Measurements from ENCODE around the gene ADAMTS2.

ADAMTS2 gene

DNA sequence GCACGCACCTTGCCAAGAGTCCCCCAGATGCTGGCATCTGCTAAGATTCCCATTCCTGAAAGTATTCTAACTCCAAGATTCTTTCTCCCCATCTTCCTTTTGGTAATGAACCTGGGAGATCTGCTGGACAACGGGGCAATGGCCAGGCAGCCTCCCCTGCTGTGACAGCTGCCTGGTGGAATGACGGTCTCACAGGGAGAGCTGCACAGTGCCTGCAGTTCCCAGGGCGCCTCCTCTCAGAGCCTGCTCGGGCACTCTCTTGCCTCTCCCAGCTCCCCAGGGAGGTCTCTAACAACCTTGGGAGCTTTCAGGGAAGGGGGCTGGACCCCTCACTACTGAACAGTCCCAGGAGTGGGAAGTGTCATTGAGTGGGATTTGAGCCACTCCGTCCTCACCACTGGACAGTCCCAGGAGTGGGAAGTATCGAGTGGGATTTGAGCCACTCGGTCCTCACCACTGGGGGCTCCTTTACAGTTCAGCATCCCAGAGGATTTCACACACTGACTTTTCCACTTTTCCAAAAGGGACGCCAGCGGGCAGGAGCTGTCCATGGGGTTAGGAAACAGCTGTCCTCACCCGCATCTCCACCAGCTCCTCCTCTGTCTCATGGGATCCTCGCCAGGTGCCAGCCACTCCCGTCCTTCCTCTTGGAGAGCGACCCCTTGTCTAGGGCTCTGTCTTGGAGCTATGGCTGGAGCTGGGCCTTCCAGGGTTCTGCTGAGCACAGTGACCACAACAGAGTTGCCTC is 65.7 kb downstream of the ADAMTS2 start:
- no peak overlapping the region for H3K9ac ChIP-seq (ENCODE audit: low read length)
- H3K27me3 ChIP-seq (ENCODE audit: control insufficient read depth, insufficient read depth, low read length), result no peaks in the 10 kb centered on the region
- H3K9me3 ChIP-seq (ENCODE audit: control insufficient read depth, low read length), result no peaks in the 10 kb centered on the region
- H3K4me1 ChIP-seq (ENCODE audit: control insufficient read depth, insufficient read depth, low read length), result peaks cover 4% of the 10 kb centered on the region
- H3K4me3 ChIP-seq (ENCODE audit: low read length), result no peak overlapping the region
- no peaks in the 10 kb centered on the region for H3K36me3 ChIP-seq (ENCODE audit: control insufficient read depth, insufficient read depth, low read length)

DNA sequence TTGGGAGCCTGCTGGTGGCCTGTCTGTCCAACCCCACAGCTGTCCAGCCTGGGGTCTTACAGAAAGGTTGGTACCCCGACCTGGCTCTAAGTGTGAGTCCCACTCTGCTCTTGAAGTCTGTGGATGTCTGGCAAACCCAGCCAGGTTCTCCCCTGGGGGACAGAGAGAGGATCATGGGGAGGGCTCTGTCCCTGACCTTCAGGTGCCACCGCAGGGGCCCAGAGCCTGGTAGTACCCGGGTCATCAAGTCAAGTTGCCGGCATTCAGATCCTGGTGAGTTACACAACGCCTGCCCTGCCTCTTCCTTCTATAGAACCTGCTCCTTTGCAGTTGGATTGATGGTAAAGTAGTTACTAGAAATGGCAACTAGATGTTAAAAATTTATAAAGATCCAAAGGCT is 66.7 kb downstream of the ADAMTS2 start:
- no peaks in the 10 kb centered on the region for H3K36me3 ChIP-seq (ENCODE audit: control insufficient read depth, insufficient read depth, low read length)
- peaks cover 4% of the 10 kb centered on the region for H3K4me1 ChIP-seq (ENCODE audit: control insufficient read depth, insufficient read depth, low read length)
- no peaks in the 10 kb centered on the region for H3K9me3 ChIP-seq (ENCODE audit: control insufficient read depth, low read length)
- no peak overlapping the region for H3K9ac ChIP-seq (ENCODE audit: low read length)
- no peaks in the 10 kb centered on the region for H3K27me3 ChIP-seq (ENCODE audit: control insufficient read depth, insufficient read depth, low read length)
- H3K4me3 ChIP-seq (ENCODE audit: low read length), result no peak overlapping the region

DNA sequence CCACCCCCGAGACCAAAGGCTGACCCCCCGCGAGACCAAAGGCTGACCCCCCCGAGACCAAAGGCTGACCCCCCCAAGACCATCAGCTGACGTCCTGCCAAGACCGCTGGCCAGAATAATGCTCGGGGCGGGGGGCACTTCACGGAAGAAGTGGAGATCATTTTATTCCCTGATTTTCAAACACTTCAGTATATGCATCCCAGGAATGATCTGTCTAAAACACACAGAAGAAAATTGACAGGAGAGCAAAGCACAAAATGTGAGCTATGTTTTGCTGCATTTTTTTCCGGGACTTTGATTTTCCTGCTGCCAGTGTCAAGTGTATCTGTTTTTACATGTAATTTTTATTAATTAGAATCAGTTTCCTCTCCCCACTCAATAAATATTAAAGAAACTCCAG is 67.1 kb downstream of the ADAMTS2 start:
- H3K9me3 ChIP-seq (ENCODE audit: control insufficient read depth, low read length), result no peaks in the 10 kb centered on the region
- peaks cover 4% of the 10 kb centered on the region for H3K4me1 ChIP-seq (ENCODE audit: control insufficient read depth, insufficient read depth, low read length)
- H3K27me3 ChIP-seq (ENCODE audit: control insufficient read depth, insufficient read depth, low read length), result no peaks in the 10 kb centered on the region
- H3K4me3 ChIP-seq (ENCODE audit: low read length), result no peak overlapping the region
- H3K36me3 ChIP-seq (ENCODE audit: control insufficient read depth, insufficient read depth, low read length), result no peaks in the 10 kb centered on the region
- no peak overlapping the region for H3K9ac ChIP-seq (ENCODE audit: low read length)

DNA sequence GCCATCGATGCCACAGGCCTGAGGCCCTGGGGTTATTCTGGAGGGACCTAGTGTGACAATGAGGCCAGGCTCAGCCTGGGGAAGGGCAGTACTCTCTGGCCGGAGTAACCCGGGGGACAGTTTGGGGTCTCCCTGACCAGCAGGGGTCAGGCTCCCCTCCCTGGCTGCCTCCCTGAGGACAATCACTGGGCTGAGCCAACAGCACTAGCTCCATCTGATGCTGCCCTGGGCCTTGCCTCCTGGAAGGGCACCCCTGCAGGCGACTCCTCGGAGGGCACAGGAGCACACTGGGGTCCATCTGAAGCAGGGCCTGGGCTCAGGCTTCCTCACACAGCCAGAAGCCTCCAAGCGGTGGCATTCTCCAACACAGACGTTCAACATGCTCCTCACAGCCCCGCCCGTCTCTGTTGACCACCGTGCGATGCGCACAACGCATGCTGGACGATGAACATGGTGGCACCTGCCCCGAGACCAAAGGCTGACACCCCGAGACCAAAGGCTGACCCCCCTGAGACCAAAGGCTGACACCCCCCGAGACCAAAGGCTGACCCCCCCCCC is 68.3 kb downstream of the ADAMTS2 start:
- H3K4me3 ChIP-seq (ENCODE audit: low read length), result no peak overlapping the region
- H3K27me3 ChIP-seq (ENCODE audit: control insufficient read depth, insufficient read depth, low read length), result no peaks in the 10 kb centered on the region
- H3K4me1 ChIP-seq (ENCODE audit: control insufficient read depth, insufficient read depth, low read length), result peaks cover 4% of the 10 kb centered on the region
- H3K36me3 ChIP-seq (ENCODE audit: control insufficient read depth, insufficient read depth, low read length), result no peaks in the 10 kb centered on the region
- H3K9ac ChIP-seq (ENCODE audit: low read length), result no peak overlapping the region
- H3K9me3 ChIP-seq (ENCODE audit: control insufficient read depth, low read length), result no peaks in the 10 kb centered on the region

DNA sequence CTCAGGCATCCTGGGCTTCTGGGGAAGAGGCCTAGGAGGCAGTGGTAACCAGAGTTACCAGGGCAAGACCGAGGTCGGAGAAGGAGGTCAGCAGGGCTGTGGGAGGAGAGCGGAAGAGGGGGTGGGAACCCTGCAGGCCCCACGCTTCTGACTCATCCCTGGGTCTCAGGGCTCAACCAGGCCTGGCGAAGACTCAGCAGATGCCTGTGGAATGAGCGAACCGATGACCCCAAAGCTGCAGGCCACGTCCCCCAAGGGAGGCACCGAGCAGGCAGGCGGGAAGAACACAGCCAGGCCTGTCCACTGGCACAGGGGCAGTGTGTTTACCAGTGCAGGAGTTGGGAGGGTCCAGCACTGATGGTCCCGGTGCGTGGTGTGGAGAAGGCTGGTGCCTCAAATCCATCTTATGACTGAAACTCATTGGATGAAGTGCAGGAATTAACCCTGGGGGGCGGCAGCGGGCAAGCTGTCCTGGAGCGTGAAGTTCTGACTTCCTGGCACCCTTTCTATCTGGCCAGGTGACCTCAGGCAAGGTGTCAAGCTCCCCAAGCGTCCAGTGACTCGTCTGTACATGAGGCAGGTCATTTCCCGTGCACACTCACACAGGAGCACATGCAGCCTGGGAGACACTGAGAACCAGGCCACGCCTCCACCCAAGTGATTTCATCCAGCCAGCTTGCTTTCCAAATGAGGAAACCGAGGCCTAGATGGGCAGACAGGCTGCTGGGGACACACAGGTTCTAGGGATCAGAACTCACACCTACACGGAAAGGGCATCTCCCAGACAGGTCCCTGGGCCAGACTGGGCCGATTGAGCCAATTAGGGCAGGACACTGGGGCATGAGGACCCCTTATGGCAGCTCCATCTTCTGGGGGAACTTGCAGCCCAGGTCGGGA is 69.1 kb downstream of the ADAMTS2 start:
- Histone ChIP-seq H3K9ac (ENCODE audit: low read length) (peak overlapping the region; percentile 5), H3K4me1 (ENCODE audit: control insufficient read depth, insufficient read depth, low read length) (peaks cover 4% of the 10 kb centered on the region), H3K4me3 (ENCODE audit: low read length) (no peak overlapping the region), H3K36me3 (ENCODE audit: control insufficient read depth, insufficient read depth, low read length) (no peaks in the 10 kb centered on the region), H3K27me3 (ENCODE audit: control insufficient read depth, insufficient read depth, low read length) (no peaks in the 10 kb centered on the region), H3K9me3 (ENCODE audit: control insufficient read depth, low read length) (no peaks in the 10 kb centered on the region)

DNA sequence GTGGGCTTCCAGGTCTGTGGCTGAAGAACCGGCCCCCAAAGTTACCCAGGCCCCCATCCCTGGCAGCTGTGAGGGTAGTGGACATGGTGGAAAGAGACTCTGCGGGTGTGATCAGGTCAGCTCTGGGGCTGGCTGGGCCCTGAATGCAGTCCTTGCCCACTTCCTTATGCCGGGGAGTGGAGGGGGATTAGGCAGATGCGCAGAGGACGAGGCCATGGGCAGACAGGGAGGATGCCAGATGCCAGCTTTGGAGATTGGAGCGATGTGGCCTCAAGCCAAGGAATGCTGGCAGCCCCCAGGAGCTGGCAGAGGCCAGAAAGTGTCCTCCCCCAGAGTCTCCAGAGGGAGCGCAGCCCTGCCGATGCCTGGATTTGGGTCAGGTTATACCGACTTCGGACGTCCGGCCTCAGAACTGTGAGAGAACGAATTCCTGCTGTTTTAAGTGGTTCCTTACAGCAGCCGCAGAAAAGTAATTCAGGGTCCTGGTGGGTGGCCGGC is 69.8 kb downstream of the ADAMTS2 start:
- H3K36me3 ChIP-seq (ENCODE audit: control insufficient read depth, insufficient read depth, low read length), result no peaks in the 10 kb centered on the region
- H3K4me3 ChIP-seq (ENCODE audit: low read length), result no peak overlapping the region
- no peaks in the 10 kb centered on the region for H3K27me3 ChIP-seq (ENCODE audit: control insufficient read depth, insufficient read depth, low read length)
- no peaks in the 10 kb centered on the region for H3K9me3 ChIP-seq (ENCODE audit: control insufficient read depth, low read length)
- H3K9ac ChIP-seq (ENCODE audit: low read length), result peak overlapping the region; percentile 5
- H3K4me1 ChIP-seq (ENCODE audit: control insufficient read depth, insufficient read depth, low read length), result peaks cover 4% of the 10 kb centered on the region

DNA sequence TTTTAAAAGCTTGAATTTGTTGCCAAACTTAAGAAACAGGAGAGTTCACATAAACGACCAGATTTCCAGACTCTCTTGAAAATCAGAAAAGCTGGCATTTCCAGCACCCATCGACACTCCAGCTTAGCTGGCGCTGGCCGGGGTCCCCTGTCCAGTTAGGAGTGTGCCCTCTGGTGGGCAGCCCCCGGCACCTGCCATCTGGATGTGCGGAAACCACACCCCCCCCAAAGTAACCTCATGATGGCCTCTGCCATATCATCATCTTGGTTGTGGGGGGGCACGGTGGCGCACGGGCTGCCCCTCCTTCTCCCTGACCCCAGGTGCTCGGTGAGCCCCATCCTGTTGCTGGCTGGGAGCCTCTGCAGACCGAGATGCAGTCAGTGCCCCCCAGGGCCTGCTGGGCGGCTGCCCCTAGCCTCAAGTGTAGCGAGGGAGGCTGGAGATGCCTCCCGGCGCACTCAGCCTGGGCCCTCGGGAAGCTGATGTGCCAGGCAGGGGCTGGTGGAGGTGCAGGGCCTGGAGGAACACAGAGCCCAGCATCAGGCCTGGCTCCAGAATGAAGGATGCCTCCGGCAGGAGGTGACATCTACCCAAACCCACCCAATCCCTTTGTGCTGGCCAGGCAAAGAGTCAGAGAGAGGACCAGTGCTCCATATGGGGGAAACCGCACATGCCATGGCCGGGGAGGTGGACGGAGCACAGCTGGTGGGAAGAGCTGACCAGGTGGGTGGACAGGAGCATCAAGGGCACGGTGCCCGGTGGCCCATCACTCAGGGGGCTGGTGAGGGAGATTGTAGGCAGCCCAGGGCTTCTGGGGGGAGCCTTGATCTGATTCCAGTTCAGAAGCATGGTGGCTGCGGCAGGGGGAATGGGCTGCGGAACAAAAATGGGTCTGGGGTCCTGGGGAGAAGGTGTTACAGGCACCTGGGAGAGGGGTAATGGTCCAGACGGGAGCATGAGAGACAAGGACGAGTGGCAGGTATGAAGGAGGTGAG is 70.6 kb downstream of the ADAMTS2 start:
- Histone ChIP-seq H3K27me3 (ENCODE audit: control insufficient read depth, insufficient read depth, low read length) (no peaks in the 10 kb centered on the region), H3K9ac (ENCODE audit: low read length) (peak overlapping the region; percentile 5), H3K4me3 (ENCODE audit: low read length) (no peak overlapping the region), H3K4me1 (ENCODE audit: control insufficient read depth, insufficient read depth, low read length) (peaks cover 4% of the 10 kb centered on the region), H3K9me3 (ENCODE audit: control insufficient read depth, low read length) (no peaks in the 10 kb centered on the region), H3K36me3 (ENCODE audit: control insufficient read depth, insufficient read depth, low read length) (no peaks in the 10 kb centered on the region)

DNA sequence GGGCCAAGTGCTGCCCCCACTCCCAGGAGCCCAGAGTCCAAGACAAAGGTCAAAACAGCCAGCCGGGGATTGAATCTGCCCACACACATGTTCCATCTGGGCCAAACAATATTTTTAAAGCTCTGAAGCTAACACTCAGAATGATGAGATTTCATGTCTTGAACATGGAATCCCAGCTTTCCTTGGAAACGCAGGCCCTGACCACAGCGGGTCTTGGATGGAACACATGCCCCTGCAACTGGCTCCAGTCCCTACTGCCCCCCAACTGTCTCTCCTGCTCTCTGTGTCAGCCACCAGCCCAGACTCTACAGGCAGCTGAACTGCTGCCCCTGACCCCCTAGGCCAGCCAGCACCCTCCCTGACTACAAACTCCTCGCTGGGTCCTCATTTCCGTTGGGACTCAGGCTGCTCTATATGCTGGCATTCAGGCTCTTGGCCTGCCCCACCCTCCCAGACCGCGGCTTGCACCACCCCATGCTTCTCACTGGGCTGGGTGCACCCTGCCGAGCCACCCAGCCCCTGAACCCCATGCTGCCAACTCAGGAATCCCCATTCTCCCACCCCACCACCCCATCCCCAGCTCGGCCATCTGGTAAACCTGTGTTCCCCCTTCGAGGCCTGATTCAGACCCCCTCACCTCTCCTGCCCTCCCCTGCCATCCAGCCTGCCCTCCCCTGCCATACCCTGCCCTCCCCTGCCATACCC is 71.7 kb downstream of the ADAMTS2 start:
- Histone ChIP-seq H3K27me3 (ENCODE audit: control insufficient read depth, insufficient read depth, low read length) (no peaks in the 10 kb centered on the region), H3K36me3 (ENCODE audit: control insufficient read depth, insufficient read depth, low read length) (no peaks in the 10 kb centered on the region), H3K4me3 (ENCODE audit: low read length) (no peak overlapping the region), H3K9me3 (ENCODE audit: control insufficient read depth, low read length) (no peaks in the 10 kb centered on the region), H3K4me1 (ENCODE audit: control insufficient read depth, insufficient read depth, low read length) (peaks cover 4% of the 10 kb centered on the region), H3K9ac (ENCODE audit: low read length) (no peak overlapping the region)

DNA sequence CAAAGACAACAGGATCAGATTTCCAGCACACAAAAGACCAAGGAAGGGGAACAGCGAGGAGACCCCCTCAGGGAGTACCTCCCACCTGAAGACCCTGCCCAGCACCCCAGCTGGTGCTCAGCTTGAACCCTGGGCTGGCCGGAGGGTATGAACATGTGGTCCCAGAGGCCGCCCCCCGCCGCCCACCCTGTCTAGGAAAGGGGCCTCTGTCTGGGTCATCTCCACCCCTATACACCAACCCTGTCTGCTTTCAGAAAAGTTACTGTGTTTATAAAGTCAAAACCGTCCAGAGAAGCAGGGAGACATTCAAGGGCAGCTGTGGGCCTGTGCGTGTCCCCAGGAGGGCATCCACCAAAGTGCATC is 72.2 kb downstream of the ADAMTS2 start:
- Histone ChIP-seq H3K9ac (ENCODE audit: low read length) (no peak overlapping the region), H3K4me1 (ENCODE audit: control insufficient read depth, insufficient read depth, low read length) (peaks cover 4% of the 10 kb centered on the region), H3K27me3 (ENCODE audit: control insufficient read depth, insufficient read depth, low read length) (no peaks in the 10 kb centered on the region), H3K36me3 (ENCODE audit: control insufficient read depth, insufficient read depth, low read length) (no peaks in the 10 kb centered on the region), H3K9me3 (ENCODE audit: control insufficient read depth, low read length) (no peaks in the 10 kb centered on the region), H3K4me3 (ENCODE audit: low read length) (no peak overlapping the region)

DNA sequence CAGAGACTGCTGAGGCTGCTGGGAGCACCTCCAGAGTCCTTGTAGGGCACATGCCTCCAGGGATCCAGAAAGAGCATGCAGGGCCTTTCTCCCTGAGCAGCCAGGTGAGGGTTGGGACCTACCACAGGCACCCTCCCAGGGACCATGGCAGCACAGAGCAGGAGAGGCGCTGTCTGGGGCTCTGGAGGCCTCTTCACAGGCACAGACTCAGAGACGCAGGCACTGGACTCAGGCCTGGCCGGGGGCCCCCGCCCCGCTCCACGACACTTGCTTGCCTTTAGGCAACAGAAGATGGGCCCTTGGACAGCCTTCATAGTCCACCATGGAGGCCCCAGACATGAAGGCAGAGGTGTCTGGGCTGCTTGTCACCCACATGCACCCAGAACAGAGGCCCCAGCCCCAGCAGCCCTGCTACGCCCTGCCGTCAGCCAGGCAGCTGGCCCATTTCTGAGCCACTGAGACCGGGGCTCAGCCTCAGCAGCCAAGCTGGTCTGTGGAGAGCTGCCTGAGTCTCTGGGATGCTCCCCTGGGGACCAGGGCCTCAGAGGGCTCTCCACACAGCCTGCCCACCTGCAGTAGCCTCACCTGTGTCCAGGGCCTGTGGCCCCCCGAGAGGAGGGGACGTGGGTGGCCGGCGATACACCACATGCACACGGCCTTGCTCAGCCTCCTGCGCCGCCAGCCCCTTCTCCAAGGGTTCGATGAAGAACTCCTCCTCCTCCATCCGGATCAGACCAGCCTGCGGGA is 72.8 kb downstream of the ADAMTS2 start:
- Histone ChIP-seq H3K9ac (ENCODE audit: low read length) (no peak overlapping the region), H3K36me3 (ENCODE audit: control insufficient read depth, insufficient read depth, low read length) (no peaks in the 10 kb centered on the region), H3K4me1 (ENCODE audit: control insufficient read depth, insufficient read depth, low read length) (peaks cover 4% of the 10 kb centered on the region), H3K4me3 (ENCODE audit: low read length) (no peak overlapping the region), H3K27me3 (ENCODE audit: control insufficient read depth, insufficient read depth, low read length) (no peaks in the 10 kb centered on the region), H3K9me3 (ENCODE audit: control insufficient read depth, low read length) (no peaks in the 10 kb centered on the region)
